ENCODE results near the gene DLG5.

DNA sequence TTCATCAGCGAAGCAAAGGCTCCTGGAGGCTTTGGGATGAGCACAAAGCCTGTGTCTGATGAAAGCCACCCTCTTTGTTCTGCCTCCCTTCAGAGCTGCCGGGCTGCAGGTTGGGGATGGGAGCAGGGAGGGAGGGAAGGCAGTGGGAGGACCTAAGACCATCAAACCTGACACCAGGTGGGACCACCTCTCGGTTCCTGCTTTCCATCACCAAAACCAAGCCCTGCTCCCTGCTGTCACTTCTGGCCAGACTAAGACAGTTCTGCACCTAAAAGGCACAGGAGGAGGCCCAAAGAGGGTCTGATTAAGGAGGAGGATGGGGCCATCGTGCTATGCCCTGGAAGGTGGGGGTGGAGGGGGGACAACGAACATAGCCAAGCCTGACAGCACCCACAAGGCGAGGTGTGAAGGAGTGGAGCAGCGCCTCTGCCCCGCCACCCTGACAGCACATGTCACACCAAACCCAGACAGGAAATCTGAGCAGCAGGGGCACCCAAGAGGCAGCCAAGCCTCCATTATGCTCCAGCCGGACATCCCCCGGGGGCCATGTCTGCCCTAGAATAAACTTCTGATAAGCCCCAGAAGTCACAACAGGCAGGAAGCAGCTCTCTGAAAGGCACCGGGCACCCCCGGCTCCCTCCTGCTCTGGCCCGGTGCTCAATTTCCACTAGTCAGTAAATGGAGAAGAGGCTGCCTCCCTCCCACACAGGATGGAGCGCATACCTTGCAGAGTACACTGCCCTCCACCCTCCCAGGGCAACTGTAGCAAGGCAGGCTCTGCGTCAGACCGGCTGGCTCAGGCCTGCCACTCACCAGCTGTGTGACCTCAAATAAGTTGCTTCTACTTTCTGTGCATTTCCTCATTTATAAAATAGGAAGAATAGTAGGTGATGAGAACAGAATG lies 48.9 kb downstream of the DLG5 start:
- TF ChIP-seq, protein P1, sequence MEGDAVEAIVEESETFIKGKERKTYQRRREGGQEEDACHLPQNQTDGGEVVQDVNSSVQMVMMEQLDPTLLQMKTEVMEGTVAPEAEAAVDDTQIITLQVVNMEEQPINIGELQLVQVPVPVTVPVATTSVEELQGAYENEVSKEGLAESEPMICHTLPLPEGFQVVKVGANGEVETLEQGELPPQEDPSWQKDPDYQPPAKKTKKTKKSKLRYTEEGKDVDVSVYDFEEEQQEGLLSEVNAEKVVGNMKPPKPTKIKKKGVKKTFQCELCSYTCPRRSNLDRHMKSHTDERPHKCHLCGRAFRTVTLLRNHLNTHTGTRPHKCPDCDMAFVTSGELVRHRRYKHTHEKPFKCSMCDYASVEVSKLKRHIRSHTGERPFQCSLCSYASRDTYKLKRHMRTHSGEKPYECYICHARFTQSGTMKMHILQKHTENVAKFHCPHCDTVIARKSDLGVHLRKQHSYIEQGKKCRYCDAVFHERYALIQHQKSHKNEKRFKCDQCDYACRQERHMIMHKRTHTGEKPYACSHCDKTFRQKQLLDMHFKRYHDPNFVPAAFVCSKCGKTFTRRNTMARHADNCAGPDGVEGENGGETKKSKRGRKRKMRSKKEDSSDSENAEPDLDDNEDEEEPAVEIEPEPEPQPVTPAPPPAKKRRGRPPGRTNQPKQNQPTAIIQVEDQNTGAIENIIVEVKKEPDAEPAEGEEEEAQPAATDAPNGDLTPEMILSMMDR (conservative IDR thresholded peaks at IDR 0.05): no peak
- TF ChIP-seq EZH2 (IDR thresholded peaks at IDR 0.05; ENCODE audit: low read depth): no peak

All from PC-9 (cell line).